Bronchial smooth muscle cell (primary cell): ENCODE data around the gene OPCML. TPM values are rescaled to one million over a fixed set of nuclear protein-coding genes. Genes with fewer than 3 reads are reported as not detected.

Experiments
- total RNA-seq: library from RNA; depleted of rRNA; stranded (reverse); fragments of >200 nt; gene quantifications from 2 replicates; pipeline ENCODE4 v1.2.1, GENCODE V29; 2014

OPCML gene
- under 0.01 TPM in 1 of 2 replicates, not detected in the other for total RNA-seq

DNA sequence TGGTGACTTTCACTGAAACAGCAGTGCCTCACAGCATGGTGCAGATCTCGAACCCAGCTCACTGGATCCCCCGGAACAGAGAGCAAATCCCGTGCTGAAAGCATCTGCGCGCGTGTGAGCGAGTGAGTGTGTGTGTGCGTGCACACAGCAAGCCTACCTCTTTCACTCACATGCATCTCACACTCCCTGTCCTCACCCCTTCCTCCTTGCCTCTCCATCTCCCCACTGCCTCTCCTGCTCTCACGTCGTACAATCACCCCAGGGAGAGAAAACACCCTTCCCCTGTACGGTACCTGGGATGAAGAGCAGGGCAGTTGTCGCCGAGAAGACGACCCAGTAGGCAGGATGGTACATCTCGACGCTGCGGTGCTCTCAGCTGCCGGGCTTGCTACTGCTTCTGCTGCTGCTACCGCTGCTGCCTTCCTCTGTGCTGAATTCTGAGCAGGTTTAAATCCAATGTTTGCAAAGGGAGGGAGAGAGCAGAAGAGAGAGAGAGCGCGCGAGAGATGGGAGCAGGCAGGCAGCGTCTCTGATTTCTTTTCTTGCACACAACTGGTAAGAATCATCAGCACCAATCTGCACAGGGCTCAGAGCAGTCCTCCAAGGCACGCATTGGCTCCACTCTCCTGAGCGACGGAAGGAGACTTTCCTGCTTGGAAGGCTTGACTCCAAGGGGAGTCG lies at the start of gene OPCML:
OPCML (minus strand) TSS at position 531 of the 681 bp plus-strand sequence.

